ENCODE data around the gene SLC39A1. TPM values are rescaled to one million over a fixed set of nuclear protein-coding genes. Genes with fewer than 3 reads are reported as not detected.

SLC39A1 gene
- total and polyA plus RNA-seq, 2 of the 4 experiments (the other 2 are of a cell fraction) = 89.1 to 97.7 TPM

DNA sequence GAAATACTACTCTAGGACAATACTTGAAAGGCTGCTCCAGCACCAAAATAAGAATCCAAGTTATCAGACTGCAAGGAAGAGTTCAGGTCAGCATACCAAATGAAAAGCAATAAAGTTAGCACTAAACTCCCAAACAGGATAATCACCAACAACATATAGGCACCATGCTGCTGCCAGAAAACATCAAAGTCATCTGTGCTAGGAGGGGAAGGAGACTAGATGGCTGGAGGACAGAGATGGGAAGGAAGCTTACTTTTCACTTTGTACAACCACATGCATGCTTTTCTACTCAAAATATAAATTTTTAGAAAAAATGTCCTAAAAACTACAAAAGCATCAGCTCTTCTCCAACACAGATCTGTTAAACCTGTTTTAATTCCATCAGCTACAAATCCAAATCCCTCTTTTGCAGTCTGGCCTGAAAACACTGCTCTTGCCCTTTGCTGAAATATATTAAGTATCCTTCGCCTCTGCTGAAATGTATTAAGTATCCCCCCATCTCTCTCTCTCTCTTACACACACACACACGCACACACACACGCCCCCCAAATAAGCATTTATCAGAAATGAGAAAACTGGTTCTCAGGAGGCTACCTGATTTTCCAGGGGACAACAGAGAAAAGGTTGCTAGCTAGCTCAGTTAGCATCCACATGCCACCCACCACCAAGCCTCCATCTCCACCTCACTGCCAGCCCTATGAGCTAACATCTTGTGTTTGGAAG, 42.1 kb downstream of the SLC39A1 start (continued):
- no peak for TF ChIP-seq MAZ (IDR thresholded peaks at IDR 0.05; ENCODE audit: borderline replicate concordance, low read depth, low read length)

DNA sequence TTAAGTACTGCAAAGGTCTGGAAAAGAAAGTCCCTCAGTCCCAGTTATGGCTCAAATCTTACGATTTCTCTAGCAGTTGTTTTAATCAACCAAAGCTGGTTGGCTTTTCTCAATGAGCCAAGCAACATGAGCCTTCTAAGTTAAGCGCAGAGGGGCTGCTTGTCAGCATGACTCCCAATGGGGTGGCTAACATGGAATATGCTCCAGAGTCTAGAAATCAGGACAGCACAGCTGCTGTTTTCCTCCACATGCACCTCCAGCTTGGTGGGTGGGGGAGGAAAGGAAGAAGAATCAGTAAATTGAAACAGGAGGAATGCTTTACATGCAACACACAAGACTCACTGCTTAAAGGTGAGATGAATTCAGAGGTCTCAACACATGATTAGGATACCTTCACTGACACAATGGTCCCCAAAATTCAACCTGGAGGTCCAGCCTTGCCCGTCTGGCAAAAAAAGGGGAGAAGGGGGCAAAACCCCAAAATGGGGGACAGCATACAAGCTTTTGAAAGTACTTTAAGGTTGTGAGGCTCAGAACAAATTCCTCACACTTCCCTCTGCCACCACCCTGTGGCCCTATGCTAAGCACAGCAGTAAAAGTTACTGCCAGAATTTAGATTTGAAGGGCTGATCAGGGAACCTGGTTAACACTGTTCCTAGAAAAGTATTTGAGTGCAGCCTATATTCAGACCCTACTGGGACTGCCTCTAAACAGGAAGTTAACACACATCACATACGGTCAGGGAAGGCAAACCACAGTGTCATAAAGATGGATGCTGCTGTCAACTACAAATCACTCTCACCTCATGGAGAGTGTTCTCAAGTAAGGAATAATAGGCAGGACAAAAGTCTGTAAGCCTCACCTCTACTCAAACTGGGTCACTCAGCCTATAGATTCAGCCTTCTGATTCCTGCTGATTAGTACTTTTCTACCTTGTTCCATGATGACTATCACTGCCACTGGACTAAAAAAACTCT, 43.2 kb downstream of the SLC39A1 start:
- H3K9me3 ChIP-seq (ENCODE audit: control insufficient read depth, insufficient read depth, low read length) = no peaks in the 10 kb centered on the region
- no peak overlapping the region for H4K91ac ChIP-seq (ENCODE audit: insufficient read depth, low read depth, low read length)
- H3K27me3 ChIP-seq (ENCODE audit: control insufficient read depth, insufficient read depth, low read length) = no peaks in the 10 kb centered on the region
- no peak for ATAC-seq (ENCODE audit: low read depth)
- intact Hi-C loops (cut with micrococcal nuclease) (loop anchor here (2.0 to 10.0 kb wide), 3 partner anchors 38 to 125 kb away; no protein-coding TSS in a partner anchor), dilution Hi-C loops (cut with HindIII; ENCODE audit: low sequenced_read_pairs, unreplicated experiment) (loop anchor here (25.0 kb wide), 1 partner anchor 108 kb away; no protein-coding TSS in a partner anchor), in situ Hi-C loops (cut with MboI; ENCODE audit: low sequenced_read_pairs) (no loop called here)
- no peak overlapping the region for H2BK15ac ChIP-seq (ENCODE audit: low read depth, low read length)
- H3K36me3 ChIP-seq (ENCODE audit: control insufficient read depth, insufficient read depth, low read length) = 0 out of 2 replicates have a peak, but pooled peaks cover 2% of the 10 kb centered on the region
- H2AFZ ChIP-seq (replicated peaks; ENCODE audit: low read length, poor library complexity) = no peak overlapping the region
- no peak overlapping the region for H4K5ac ChIP-seq (ENCODE audit: low read depth, low read length)
- no peak overlapping the region for H2BK120ac ChIP-seq (ENCODE audit: low read depth, low read length)
- no peak overlapping the region for H2AK9ac ChIP-seq (replicated peaks; ENCODE audit: low read depth, low read length, poor library complexity)
- peak; percentile 42 for DNase-seq
- H3K9ac ChIP-seq (ENCODE audit: low read depth, low read length) = no peak overlapping the region
- H3K79me1 ChIP-seq (ENCODE audit: low read depth in 1 of 2, low read length in 2 of 2) = peaks cover 11 to 69% of the 10 kb centered on the region in 2 experiments; a peak in 3 of 4 replicates
- no peak overlapping the region for H3K56ac ChIP-seq (ENCODE audit: extremely low read depth, insufficient read depth, low read length)
- no peak overlapping the region for H3K18ac ChIP-seq (ENCODE audit: low read depth, low read length)
- peak overlapping the region; percentile 36 for H3K23ac ChIP-seq (ENCODE audit: low read depth, low read length)
- WGBS, 2 experiments (ENCODE audit: extremely low coverage in 2 of 2, insufficient read length in 1 of 2) = 57% methylated on average over 1 of the region's 4 CpGs; no CpG with 5 or more reads in 1 of the 2 experiments
- H3K4me3 ChIP-seq (ENCODE audit: insufficient read depth, low read depth, low read length) = no peak overlapping the region
- peak overlapping the region; percentile 82 for H3K4me2 ChIP-seq (ENCODE audit: low read depth, low read length)
- no peak overlapping the region for H3K27ac ChIP-seq (ENCODE audit: insufficient read depth, low read length)
- POLR2A ChIA-PET (ENCODE audit: unreplicated experiment) = no interaction called here
- no peak overlapping the region for H3K4ac ChIP-seq (ENCODE audit: low read depth, low read length)
- H4K8ac ChIP-seq (ENCODE audit: low read depth in 2 of 2, low read length in 2 of 2) = no peak overlapping the region
- CTCF ChIA-PET = interaction anchor here (1.1 to 1.2 kb wide), 2 partner anchors 9 to 10 kb away, joined by 3 read pairs; no protein-coding TSS in a partner anchor
- H2BK5ac ChIP-seq (ENCODE audit: low read depth, low read length, poor library complexity, severe bottlenecking) = no peak overlapping the region
- H2AK5ac ChIP-seq (ENCODE audit: low read depth, low read length) = no peak overlapping the region
- H3K14ac ChIP-seq (replicated peaks; ENCODE audit: low read depth, low read length) = peak overlapping the region; percentile 4; the same call in 1 of the 2 replicates
- H3K9me1 ChIP-seq (ENCODE audit: insufficient read depth, low read length) = 0 out of 2 replicates have a peak, but pooled peaks cover 9% of the 10 kb centered on the region
- H2BK20ac ChIP-seq (ENCODE audit: low read depth, low read length) = no peak overlapping the region
- peaks cover 59% of the 10 kb centered on the region for H4K20me1 ChIP-seq (ENCODE audit: insufficient read depth, low read length)
- H3K4me1 ChIP-seq (ENCODE audit: control insufficient read depth, insufficient read depth, low read length) = peaks cover 11% of the 10 kb centered on the region
- no TSS peak for BruUV-seq (replicated peaks)
- TF ChIP-seq RCOR1 (IDR thresholded peaks at IDR 0.05; ENCODE audit: insufficient replicate concordance, low read length) (no peak), POLR2A (IDR thresholded peaks at IDR 0.05; ENCODE audit: low read depth, low read length) (no peak), FOS (IDR thresholded peaks at IDR 0.05; ENCODE audit: low read depth, low read length) (no peak), CHD1 (IDR thresholded peaks at IDR 0.05; ENCODE audit: low read depth, low read length) (no peak), MXI1 (IDR thresholded peaks at IDR 0.05; ENCODE audit: borderline replicate concordance, low read depth, low read length) (no peak), SMC3 (IDR thresholded peaks at IDR 0.05; ENCODE audit: low read depth, low read length) (0 out of 2 replicates have a peak, but pooled peaks have one; percentile 12), MAZ (IDR thresholded peaks at IDR 0.05; ENCODE audit: borderline replicate concordance, low read depth, low read length) (no peak), NFE2L2 (IDR thresholded peaks at IDR 0.05; ENCODE audit: low read depth, low read length) (no peak), RFX5 (IDR thresholded peaks at IDR 0.05; ENCODE audit: low read depth, low read length) (no peak), MAFK (IDR thresholded peaks at IDR 0.05; ENCODE audit: low read depth, low read length) (no peak)
- TF ChIP-seq, protein P1, sequence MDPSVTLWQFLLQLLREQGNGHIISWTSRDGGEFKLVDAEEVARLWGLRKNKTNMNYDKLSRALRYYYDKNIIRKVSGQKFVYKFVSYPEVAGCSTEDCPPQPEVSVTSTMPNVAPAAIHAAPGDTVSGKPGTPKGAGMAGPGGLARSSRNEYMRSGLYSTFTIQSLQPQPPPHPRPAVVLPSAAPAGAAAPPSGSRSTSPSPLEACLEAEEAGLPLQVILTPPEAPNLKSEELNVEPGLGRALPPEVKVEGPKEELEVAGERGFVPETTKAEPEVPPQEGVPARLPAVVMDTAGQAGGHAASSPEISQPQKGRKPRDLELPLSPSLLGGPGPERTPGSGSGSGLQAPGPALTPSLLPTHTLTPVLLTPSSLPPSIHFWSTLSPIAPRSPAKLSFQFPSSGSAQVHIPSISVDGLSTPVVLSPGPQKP (IDR thresholded peaks at IDR 0.05; ENCODE audit: borderline replicate concordance, low read depth, low read length) = no peak
- TF ChIP-seq, protein P2, sequence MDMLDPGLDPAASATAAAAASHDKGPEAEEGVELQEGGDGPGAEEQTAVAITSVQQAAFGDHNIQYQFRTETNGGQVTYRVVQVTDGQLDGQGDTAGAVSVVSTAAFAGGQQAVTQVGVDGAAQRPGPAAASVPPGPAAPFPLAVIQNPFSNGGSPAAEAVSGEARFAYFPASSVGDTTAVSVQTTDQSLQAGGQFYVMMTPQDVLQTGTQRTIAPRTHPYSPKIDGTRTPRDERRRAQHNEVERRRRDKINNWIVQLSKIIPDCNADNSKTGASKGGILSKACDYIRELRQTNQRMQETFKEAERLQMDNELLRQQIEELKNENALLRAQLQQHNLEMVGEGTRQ (IDR thresholded peaks at IDR 0.05; ENCODE audit: low read depth, low read length) = no peak
